Mesenteric fat pad (tissue), 1 donor: ENCODE data around the gene RGN. TPM values are rescaled to one million over a fixed set of nuclear protein-coding genes. Genes with fewer than 3 reads are reported as not detected.
"Not testable (repeated sequence)": the region's sequence is repeated elsewhere in the genome, so short reads cannot be mapped to it uniquely, and the experiment has no call there.

ENCODE experiments used
- DNase-seq: peaks from one replicate; pipeline ENCODE4 v3.0.0-alpha.2; 2020; ENCODE audit warnings: low spot score
- long read RNA-seq: library from polyadenylated mRNA; unstranded; transcript quantifications from one replicate; pipeline ENCODE4 v2.0.0, GENCODE V29; 2020
- total RNA-seq: library from RNA; stranded (reverse); fragmentation: NEBNext Ultra II Directional; extraction: Animal tissue kit (Norgen Biotek cat#: 25700); gene quantifications from one replicate; pipeline ENCODE4 v1.2.1, GENCODE V29; 2021
- donor health status: DM: yes; HTN: yes; CAD: no.

Gene RGN
- total RNA-seq, result 4.6 TPM
- long read RNA-seq, transcript RGN-202 (7 exons, 1,611 nt), result major isoform, 9 of 25 reads
- long read RNA-seq, partial matches to known transcripts, result 3 of 25 reads
- long read RNA-seq, other reads (novel, unspliced or antisense), result 12 of 25 reads

GRCh38 chrX:47078129-47079043 lies at the start of gene RGN:
RGN (plus strand) TSS chrX:47078443; CDS start chrX:47081145, 2,702 bp downstream.
- DNase-seq, result no peak

- no peak for DNase-seq
Observed at GRCh38 chrX:47030339-47030738, 47.9 kb upstream of the RGN start.

- no peak for DNase-seq
Observed at GRCh38 chrX:47047989-47048388, 30.3 kb upstream of the RGN start.

- DNase-seq, result no peak
Observed at GRCh38 chrX:47059142-47059874, 18.9 kb upstream of the RGN start.

- no peak for DNase-seq
Observed at GRCh38 chrX:47060708-47061107, 17.5 kb upstream of the RGN start.

- no peak for DNase-seq
Observed at GRCh38 chrX:47061238-47061919, 16.9 kb upstream of the RGN start.

- no peak for DNase-seq
Observed at GRCh38 chrX:47063179-47063578, 15.1 kb upstream of the RGN start.

GRCh38 chrX:47068214-47068613 lies 10.0 kb upstream of the RGN start:
- DNase-seq, result no peak

- DNase-seq, result no peak
Observed at GRCh38 chrX:47068720-47069119, 9.5 kb upstream of the RGN start.

GRCh38 chrX:47080215-47080914 lies 2.1 kb downstream of the RGN start:
- no peak for DNase-seq

- no peak for DNase-seq
Observed at GRCh38 chrX:47080915-47081236, 2.6 kb downstream of the RGN start.

GRCh38 chrX:47091149-47091775 lies 13.0 kb downstream of the RGN start:
- no peak for DNase-seq

- DNase-seq, result no peak
Observed at GRCh38 chrX:47093248-47093647, 15.0 kb downstream of the RGN start.

GRCh38 chrX:47093860-47094259 lies 15.6 kb downstream of the RGN start:
- peak; percentile 24 for DNase-seq

GRCh38 chrX:47097018-47097417 lies 18.8 kb downstream of the RGN start:
- DNase-seq, result no peak

- peak; percentile 1 for DNase-seq
Observed at GRCh38 chrX:47098338-47099094, 20.3 kb downstream of the RGN start.

- peak; percentile 20 for DNase-seq
Observed at GRCh38 chrX:47101206-47101605, 23.0 kb downstream of the RGN start.

GRCh38 chrX:47110936-47111615 lies 32.8 kb downstream of the RGN start:
- not testable (repeated sequence) for DNase-seq

GRCh38 chrX:47112316-47112954 lies 34.2 kb downstream of the RGN start:
- no peak for DNase-seq
